Testis (tissue), 3 donors: ENCODE results near the gene PARVB. TPM values are rescaled to one million over a fixed set of nuclear protein-coding genes. Genes with fewer than 3 reads are reported as not detected.

Experiments
- DNase-seq: peaks from one replicate; pipeline ENCODE4 v3.0.0-alpha.2; 2019
- H3K27ac ChIP-seq, 2 donors: fragments of 200-600 bp; sonication (generic); one replicate each; pipeline ENCODE4 v1.5.1; 2019
- H3K27me3 ChIP-seq: fragments of 200-600 bp; sonication (generic); one replicate; pipeline ENCODE4 v1.5.1; 2019
- H3K36me3 ChIP-seq: fragments of 200-600 bp; sonication (generic); one replicate; pipeline ENCODE4 v1.5.1; 2017; ENCODE audit warnings: low read depth; ENCODE audit errors: missing control alignments
- H3K4me1 ChIP-seq: fragments of 200-600 bp; sonication (generic); one replicate; pipeline ENCODE4 v1.5.1; 2019
- H3K4me3 ChIP-seq, 2 donors: fragments of 200-600 bp; sonication (generic); one replicate each; pipeline ENCODE4 v1.5.1; 2017 to 2019
- H3K9me3 ChIP-seq: fragments of 200-600 bp; sonication (generic); one replicate; pipeline ENCODE4 v1.5.1; 2017
- POLR2A ChIP-seq: fragments of 450-650 bp; IDR thresholded peaks from one replicate; pipeline ENCODE4 v1.6.1; 2017; ENCODE audit warnings: antibody characterized with exemption, mild to moderate bottlenecking, moderate library complexity
- WGBS, 2 donors: methylation state at CpG; one replicate each; pipeline ENCODE4 v1.1.5; 2018; 5-methylcytosine and 5-hydroxymethylcytosine counted together
- intact Hi-C: fragments of 100-400 bp; cut with DNase I; formaldehyde crosslinking; loops from one replicate; pipeline ENCODE4 v1.15.1; 2023; ENCODE audit warnings: low total_unique reads
- polyA plus RNA-seq: library from polyadenylated mRNA; stranded (reverse); fragments of 350-450 nt; fragmentation: Illumina TruSeq; extraction: RNeasy Lipid Tissue Mini Kit (QIAGEN cat#74804); gene quantifications from one replicate; pipeline ENCODE4 v1.2.3, GENCODE V29; 2014; ENCODE audit warnings: low read depth, low replicate concordance; ENCODE audit not compliant: insufficient read depth
- total RNA-seq, 2 donors: library from RNA; depleted of rRNA; stranded (reverse); fragments of >200 nt; gene quantifications; one replicate each; pipeline ENCODE4 v1.2.3, GENCODE V29; 2016
- TF ChIP-seq, protein P1 (sequence below), 3 experiments: fragments of 450-650 bp in 2 of 3; fragments of 200-600 bp in 1 of 3; sonication (generic) in 1 of 3; IDR thresholded peaks; one replicate each; pipeline ENCODE4 v1.5.1; 2016 to 2019; ENCODE audit warnings: antibody characterized with exemption in 3 of 3, mild to moderate bottlenecking in 2 of 3, moderate library complexity in 1 of 3

Gene PARVB
- total and polyA plus RNA-seq, 3 donors from 2014 or later = 11.6 to 27.5 (median 23.7) TPM

DNA sequence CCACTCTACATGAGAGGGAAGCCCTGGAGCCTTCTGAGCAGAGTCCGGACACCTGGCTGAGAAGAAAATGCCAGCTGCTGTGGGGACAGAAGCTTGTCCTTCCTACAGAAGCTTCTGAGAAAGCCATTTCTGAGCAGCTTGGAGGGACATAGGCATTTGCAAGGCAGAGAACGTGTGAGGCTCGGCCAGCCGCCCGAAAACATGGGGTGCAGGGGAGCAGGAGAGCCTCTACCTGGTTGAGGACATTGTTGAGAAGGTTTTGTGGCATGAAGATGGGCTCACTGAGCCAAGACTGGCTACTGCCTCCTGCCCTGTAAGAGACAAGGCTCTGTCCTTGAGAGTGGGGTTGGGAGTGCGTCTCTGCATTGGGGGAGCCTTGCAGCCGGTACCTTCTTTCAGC, 43.5 kb upstream of the PARVB start:
- H3K36me3 ChIP-seq = no peaks in the 10 kb centered on the region

GRCh38 chr22:43980996-43981395, 43.1 kb upstream of the PARVB start:
- Histone ChIP-seq H3K36me3 (no peaks in the 10 kb centered on the region), H3K27ac (no peak overlapping the region), H3K4me1 (no peaks in the 10 kb centered on the region), H3K4me3 (no peak overlapping the region), H3K9me3 (no peaks in the 10 kb centered on the region), H3K27me3 (no peaks in the 10 kb centered on the region)
- no peak for DNase-seq
- WGBS, 2 donors = 94 to 95% methylated on average over 17 of the region's 17 CpGs
- TF ChIP-seq, protein P1, sequence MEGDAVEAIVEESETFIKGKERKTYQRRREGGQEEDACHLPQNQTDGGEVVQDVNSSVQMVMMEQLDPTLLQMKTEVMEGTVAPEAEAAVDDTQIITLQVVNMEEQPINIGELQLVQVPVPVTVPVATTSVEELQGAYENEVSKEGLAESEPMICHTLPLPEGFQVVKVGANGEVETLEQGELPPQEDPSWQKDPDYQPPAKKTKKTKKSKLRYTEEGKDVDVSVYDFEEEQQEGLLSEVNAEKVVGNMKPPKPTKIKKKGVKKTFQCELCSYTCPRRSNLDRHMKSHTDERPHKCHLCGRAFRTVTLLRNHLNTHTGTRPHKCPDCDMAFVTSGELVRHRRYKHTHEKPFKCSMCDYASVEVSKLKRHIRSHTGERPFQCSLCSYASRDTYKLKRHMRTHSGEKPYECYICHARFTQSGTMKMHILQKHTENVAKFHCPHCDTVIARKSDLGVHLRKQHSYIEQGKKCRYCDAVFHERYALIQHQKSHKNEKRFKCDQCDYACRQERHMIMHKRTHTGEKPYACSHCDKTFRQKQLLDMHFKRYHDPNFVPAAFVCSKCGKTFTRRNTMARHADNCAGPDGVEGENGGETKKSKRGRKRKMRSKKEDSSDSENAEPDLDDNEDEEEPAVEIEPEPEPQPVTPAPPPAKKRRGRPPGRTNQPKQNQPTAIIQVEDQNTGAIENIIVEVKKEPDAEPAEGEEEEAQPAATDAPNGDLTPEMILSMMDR (IDR thresholded peaks at IDR 0.05) = no peak
- no peak for TF ChIP-seq POLR2A
- intact Hi-C loops = no loop called here

More for the DNA sequence above, 43.5 kb upstream of the PARVB start:
- no peaks in the 10 kb centered on the region for H3K27me3 ChIP-seq
- TF ChIP-seq POLR2A = no peak
- TF ChIP-seq, protein P1 (IDR thresholded peaks at IDR 0.05) = no peak
- H3K27ac ChIP-seq = no peak overlapping the region
- no peak for DNase-seq
- H3K4me3 ChIP-seq = no peak overlapping the region
- intact Hi-C loops = no loop called here
- H3K4me1 ChIP-seq = no peaks in the 10 kb centered on the region
- H3K9me3 ChIP-seq = no peaks in the 10 kb centered on the region
- 97 to 100% methylated on average over 5 to 7 of the region's 7 CpGs for WGBS, 2 donors

DNA sequence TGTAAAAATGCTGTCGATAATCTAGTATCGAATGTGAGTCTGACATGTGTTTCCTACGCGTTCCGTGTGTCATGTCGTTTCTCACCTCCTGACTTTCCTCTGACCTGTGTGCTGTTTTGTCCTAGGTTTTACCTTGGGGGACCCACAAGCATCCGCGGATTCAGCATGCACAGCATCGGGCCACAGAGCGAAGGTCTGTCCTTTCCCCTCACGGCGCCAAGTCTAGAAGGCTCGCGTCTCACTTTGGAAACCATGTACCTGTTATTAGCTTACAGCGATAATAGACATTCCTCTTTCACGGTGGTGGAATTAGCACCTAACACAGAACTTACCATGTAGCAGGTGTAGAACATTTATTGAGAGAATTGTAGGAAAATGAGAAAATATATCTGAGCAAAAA, 40.3 kb upstream of the PARVB start:
- no peak for TF ChIP-seq POLR2A
- TF ChIP-seq, protein P1 (IDR thresholded peaks at IDR 0.05) = no peak
- 97% methylated on average over 16 of the region's 16 CpGs for WGBS, 2 donors
- H3K27me3 ChIP-seq = no peaks in the 10 kb centered on the region
- H3K36me3 ChIP-seq = no peaks in the 10 kb centered on the region
- H3K4me1 ChIP-seq = no peaks in the 10 kb centered on the region
- no peak overlapping the region for H3K4me3 ChIP-seq
- intact Hi-C loops = no loop called here
- no peak for DNase-seq
- no peaks in the 10 kb centered on the region for H3K9me3 ChIP-seq
- H3K27ac ChIP-seq = no peak overlapping the region

GRCh38 chr22:43985532-43985931, 38.6 kb upstream of the PARVB start:
- 82 to 93% methylated on average over 12 of the region's 12 CpGs for WGBS, 2 donors
- H3K4me1 ChIP-seq = no peaks in the 10 kb centered on the region
- intact Hi-C loops = no loop called here
- H3K36me3 ChIP-seq = no peaks in the 10 kb centered on the region
- no peaks in the 10 kb centered on the region for H3K27me3 ChIP-seq
- TF ChIP-seq, protein P1 (IDR thresholded peaks at IDR 0.05) = no peak
- no peak for TF ChIP-seq POLR2A
- no peak overlapping the region for H3K27ac ChIP-seq
- DNase-seq = no peak
- H3K9me3 ChIP-seq = no peaks in the 10 kb centered on the region
- H3K4me3 ChIP-seq = no peak overlapping the region

DNA sequence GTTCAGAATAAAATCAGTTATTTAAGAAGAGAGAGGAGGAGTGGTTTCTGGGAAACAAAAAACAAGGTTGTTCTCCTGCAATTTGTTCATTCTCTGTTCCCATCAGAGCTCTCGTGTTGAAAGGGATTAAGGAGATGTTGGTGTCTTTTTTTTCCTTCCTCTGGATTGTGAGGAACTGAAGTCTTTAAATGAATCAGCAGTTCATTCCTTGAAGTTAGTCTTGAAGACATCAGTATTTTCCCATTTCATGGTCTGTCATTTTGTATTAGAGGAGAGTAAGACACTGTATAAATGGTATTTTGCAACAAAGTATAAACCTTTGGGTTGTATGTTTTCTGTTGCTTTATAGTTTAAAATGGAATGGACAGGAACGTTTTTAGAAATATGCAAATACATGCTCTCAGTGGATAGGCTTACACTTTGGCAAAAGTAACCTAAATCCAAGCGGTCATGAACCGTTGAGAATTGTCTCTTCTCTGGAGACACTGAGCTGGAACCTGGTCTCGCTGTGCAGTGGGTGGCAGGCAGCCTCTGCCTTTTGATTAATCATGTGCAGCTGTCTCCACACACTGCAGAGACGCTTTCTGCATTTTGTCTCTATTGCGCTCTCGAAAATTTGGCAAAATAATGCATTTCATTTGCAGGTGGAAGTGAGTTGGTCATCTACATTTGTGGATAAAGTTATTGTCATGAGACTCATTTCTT, 35.8 kb upstream of the PARVB start:
- TF ChIP-seq, protein P1 (IDR thresholded peaks at IDR 0.05) = no peak
- TF ChIP-seq POLR2A = no peak
- intact Hi-C loops = no loop called here
- 73 to 74% methylated on average over 8 of the region's 8 CpGs for WGBS, 2 donors
- no peaks in the 10 kb centered on the region for H3K9me3 ChIP-seq
- no peaks in the 10 kb centered on the region for H3K4me1 ChIP-seq
- no peaks in the 10 kb centered on the region for H3K36me3 ChIP-seq
- H3K27me3 ChIP-seq = no peaks in the 10 kb centered on the region
- no peak for DNase-seq
- no peak overlapping the region for H3K27ac ChIP-seq
- no peak overlapping the region for H3K4me3 ChIP-seq
